Loucy (cell line): ENCODE measurements around the gene FGFR2.

Source experiments
- H2AFZ ChIP-seq: fragments of 200-600 bp; sonication (generic); 2 replicates; pipeline ENCODE4 v1.6.0; 2016; ENCODE audit warnings: antibody characterized with exemption, mild to moderate bottlenecking, low read length, moderate library complexity
- H3F3A ChIP-seq: fragments of 200-600 bp; 2 replicates; pipeline ENCODE4 v1.6.0; 2016; ENCODE audit warnings: antibody characterized with exemption, low read depth, mild to moderate bottlenecking
- H3K27me3 ChIP-seq: fragments of 200-600 bp; sonication (generic); 2 replicates; pipeline ENCODE4 v1.6.1; 2014; ENCODE audit warnings: low read length, mild to moderate bottlenecking; ENCODE audit not compliant: insufficient read depth, poor library complexity, severe bottlenecking
- H3K36me3 ChIP-seq: fragments of 200-600 bp; sonication (generic); 2 replicates; pipeline ENCODE4 v1.6.1; 2016; ENCODE audit warnings: low read length; ENCODE audit not compliant: insufficient read depth
- H3K4me1 ChIP-seq: fragments of 200-600 bp; sonication (generic); 2 replicates; pipeline ENCODE4 v1.5.1; 2014; ENCODE audit warnings: low read length, mild to moderate bottlenecking; ENCODE audit not compliant: insufficient read depth, poor library complexity, severe bottlenecking
- H3K4me2 ChIP-seq: fragments of 200-600 bp; sonication (generic); 2 replicates; pipeline ENCODE4 v1.6.0; 2014; ENCODE audit warnings: antibody characterized with exemption, low read length, low read depth, mild to moderate bottlenecking; ENCODE audit not compliant: poor library complexity, severe bottlenecking
- H3K4me3 ChIP-seq: fragments of 200-600 bp; sonication (generic); 2 replicates; pipeline ENCODE4 v1.5.1; 2014; ENCODE audit warnings: low read length, mild to moderate bottlenecking, mixed read lengths; ENCODE audit not compliant: poor library complexity, severe bottlenecking
- H3K79me2 ChIP-seq: fragments of 200-600 bp; sonication (generic); 2 replicates; pipeline ENCODE4 v1.6.1; 2014; ENCODE audit warnings: low read length; ENCODE audit not compliant: insufficient read depth
- H3K9ac ChIP-seq: fragments of 200-600 bp; sonication (generic); 2 replicates; pipeline ENCODE4 v1.6.0; 2014; ENCODE audit warnings: mild to moderate bottlenecking, low read depth, low read length, moderate library complexity; ENCODE audit not compliant: poor library complexity, severe bottlenecking
- H3K9me2 ChIP-seq: fragments of 200-600 bp; sonication (generic); replicated peaks from 2 replicates; pipeline ENCODE4 v1.6.1; 2016; ENCODE audit warnings: low read depth, low read length, mixed read lengths
- H3K9me3 ChIP-seq: fragments of 200-600 bp; sonication (generic); 2 replicates; pipeline ENCODE4 v1.6.1; 2014; ENCODE audit warnings: mild to moderate bottlenecking, antibody characterized with exemption, low read length, low read depth; ENCODE audit not compliant: insufficient read depth
- H4K20me1 ChIP-seq: fragments of 200-600 bp; sonication (generic); 2 replicates; pipeline ENCODE4 v1.6.0; 2014; ENCODE audit warnings: antibody characterized with exemption, low read length, mild to moderate bottlenecking; ENCODE audit not compliant: insufficient read depth, poor library complexity, severe bottlenecking
- EZH2phosphoT487 ChIP-seq: fragments of 200-600 bp; IDR thresholded peaks from 2 replicates; pipeline ENCODE4 v1.6.1; 2018; ENCODE audit warnings: antibody characterized with exemption, mild to moderate bottlenecking, moderate library complexity, borderline replicate concordance
- TF ChIP-seq, protein P1 (sequence below): fragments of 200-600 bp; sonication (generic); conservative IDR thresholded peaks from 2 replicates; pipeline ENCODE4 v1.5.1; 2014; ENCODE audit warnings: mild to moderate bottlenecking, antibody characterized with exemption, low read length

Gene FGFR2

DNA sequence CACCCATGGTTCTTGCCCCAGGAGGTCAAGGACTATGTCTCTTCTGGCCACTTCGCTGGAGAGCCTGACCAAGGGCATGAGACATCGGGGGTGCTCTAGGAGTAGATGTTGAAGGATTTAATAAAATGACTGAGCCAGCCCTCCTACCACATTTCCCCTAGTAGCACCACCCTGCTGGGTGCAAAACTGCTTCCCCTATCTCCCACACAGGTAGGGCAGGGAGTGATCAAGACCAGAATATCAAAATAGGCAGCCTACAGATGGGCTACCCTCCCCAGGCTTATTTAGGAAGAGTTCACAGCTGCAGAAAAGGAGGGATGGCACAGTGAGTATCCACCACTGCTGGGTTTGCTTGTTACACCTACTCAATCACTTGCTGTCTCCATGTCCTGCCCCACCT lies 103.9 kb downstream of the FGFR2 start:
- Histone ChIP-seq H3K9me3 (peaks cover 9% of the 10 kb centered on the region; the same call in 1 of the 2 replicates), H3K4me2 (no peak overlapping the region), H4K20me1 (no peaks in the 10 kb centered on the region), H3K9me2 (no peaks in the 10 kb centered on the region), H3K9ac (no peak overlapping the region), H3K4me1 (no peaks in the 10 kb centered on the region), H2AFZ (no peak overlapping the region), H3K27me3 (no peaks in the 10 kb centered on the region), H3K79me2 (no peaks in the 10 kb centered on the region), H3K36me3 (no peaks in the 10 kb centered on the region), H3K4me3 (no peak overlapping the region), H3F3A (no peaks in the 10 kb centered on the region)
- TF ChIP-seq, protein P1, sequence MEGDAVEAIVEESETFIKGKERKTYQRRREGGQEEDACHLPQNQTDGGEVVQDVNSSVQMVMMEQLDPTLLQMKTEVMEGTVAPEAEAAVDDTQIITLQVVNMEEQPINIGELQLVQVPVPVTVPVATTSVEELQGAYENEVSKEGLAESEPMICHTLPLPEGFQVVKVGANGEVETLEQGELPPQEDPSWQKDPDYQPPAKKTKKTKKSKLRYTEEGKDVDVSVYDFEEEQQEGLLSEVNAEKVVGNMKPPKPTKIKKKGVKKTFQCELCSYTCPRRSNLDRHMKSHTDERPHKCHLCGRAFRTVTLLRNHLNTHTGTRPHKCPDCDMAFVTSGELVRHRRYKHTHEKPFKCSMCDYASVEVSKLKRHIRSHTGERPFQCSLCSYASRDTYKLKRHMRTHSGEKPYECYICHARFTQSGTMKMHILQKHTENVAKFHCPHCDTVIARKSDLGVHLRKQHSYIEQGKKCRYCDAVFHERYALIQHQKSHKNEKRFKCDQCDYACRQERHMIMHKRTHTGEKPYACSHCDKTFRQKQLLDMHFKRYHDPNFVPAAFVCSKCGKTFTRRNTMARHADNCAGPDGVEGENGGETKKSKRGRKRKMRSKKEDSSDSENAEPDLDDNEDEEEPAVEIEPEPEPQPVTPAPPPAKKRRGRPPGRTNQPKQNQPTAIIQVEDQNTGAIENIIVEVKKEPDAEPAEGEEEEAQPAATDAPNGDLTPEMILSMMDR = no peak
- TF ChIP-seq EZH2phosphoT487 = no peak

DNA sequence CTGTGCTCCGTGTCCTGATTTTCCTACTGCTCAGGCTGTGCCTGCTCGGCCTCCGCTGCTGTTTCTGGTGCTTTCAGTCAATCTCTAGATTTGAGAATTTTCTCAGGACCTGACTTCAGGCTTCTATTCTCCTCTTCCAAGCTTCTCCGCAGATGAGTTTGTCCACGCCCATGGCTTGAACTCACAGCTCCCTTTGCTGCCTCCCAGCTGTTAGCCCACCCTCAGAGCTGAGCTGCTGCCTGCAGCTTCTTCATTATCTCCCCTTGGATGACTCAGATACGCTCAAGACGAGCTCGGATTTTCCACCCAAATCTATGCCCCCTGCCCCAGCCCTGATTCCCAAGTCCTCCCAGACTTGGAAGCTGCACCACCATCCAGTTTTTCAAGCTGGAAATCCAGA lies 104.7 kb downstream of the FGFR2 start:
- Histone ChIP-seq H3K79me2 (no peaks in the 10 kb centered on the region), H3K9me3 (peaks cover 9% of the 10 kb centered on the region; the same call in 1 of the 2 replicates), H3K9ac (no peak overlapping the region), H4K20me1 (no peaks in the 10 kb centered on the region), H3K4me1 (no peaks in the 10 kb centered on the region), H3K27me3 (no peaks in the 10 kb centered on the region), H2AFZ (no peak overlapping the region), H3K36me3 (no peaks in the 10 kb centered on the region), H3K4me3 (no peak overlapping the region), H3K4me2 (no peak overlapping the region), H3F3A (no peaks in the 10 kb centered on the region), H3K9me2 (no peaks in the 10 kb centered on the region)
- no peak for TF ChIP-seq EZH2phosphoT487
- TF ChIP-seq, protein P1 = no peak

DNA sequence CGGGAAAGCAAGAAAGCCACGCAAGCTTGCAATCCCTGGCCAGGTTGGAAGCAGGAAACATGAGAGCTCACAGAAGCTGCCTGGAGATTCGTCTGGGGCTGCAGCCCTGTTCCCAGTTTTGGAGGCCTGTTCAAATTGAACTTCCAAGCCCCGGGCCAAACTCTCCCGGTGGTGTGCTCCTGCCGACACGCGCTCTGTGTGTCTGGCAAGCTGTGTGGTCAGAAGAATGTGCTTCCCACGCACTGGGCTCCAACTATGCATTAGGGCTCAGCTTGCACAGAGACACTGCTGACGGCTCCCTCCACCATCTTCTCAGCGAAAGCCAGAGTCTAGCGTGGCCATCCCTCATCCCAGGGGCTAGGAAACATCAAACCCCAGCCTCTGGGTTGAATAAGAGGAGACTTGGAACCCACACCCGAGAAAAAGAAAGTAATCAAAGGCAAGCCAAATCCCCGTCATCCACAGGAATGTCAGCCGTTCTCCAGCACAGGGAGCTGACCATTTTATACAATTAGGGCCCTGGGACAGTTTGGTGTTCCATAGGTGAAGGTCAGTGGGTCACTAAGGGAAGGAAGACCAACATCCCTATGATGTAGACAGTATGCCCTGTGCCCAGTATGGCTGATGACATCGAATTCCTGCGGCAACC lies 107.2 kb downstream of the FGFR2 start:
- Histone ChIP-seq H3K9me2 (no peaks in the 10 kb centered on the region), H4K20me1 (no peaks in the 10 kb centered on the region), H3K9me3 (peaks cover 12% of the 10 kb centered on the region; the same call in 1 of the 2 replicates), H3K9ac (no peak overlapping the region), H3K4me2 (no peak overlapping the region), H3K36me3 (no peaks in the 10 kb centered on the region), H3F3A (no peaks in the 10 kb centered on the region), H3K79me2 (no peaks in the 10 kb centered on the region), H3K4me1 (no peaks in the 10 kb centered on the region), H3K27me3 (no peaks in the 10 kb centered on the region), H3K4me3 (no peak overlapping the region), H2AFZ (no peak overlapping the region)
- TF ChIP-seq, protein P1 = no peak
- no peak for TF ChIP-seq EZH2phosphoT487
